CD4-positive, alpha-beta T cell treated with Interferon gamma for 1 hour (primary cell): ENCODE data around the gene GFOD2.

Experiments used
- DNase-seq: peaks from one replicate; pipeline ENCODE4 v3.0.0-alpha.2; 2020

The GFOD2 gene

GRCh38 chr16:67628216-67628615 is 90.9 kb downstream of the GFOD2 start:
- no peak for DNase-seq
